HG03460 (cell line): ENCODE data around the gene RBM41.

ENCODE experiments used
- ATAC-seq: cut with Tn5 transposase; IDR thresholded peaks from one replicate; pipeline ENCODE4 v1.9.1; 2021; ENCODE audit not compliant: unreplicated experiment

The RBM41 gene

GRCh38 chrX:107029752-107030151 lies 88.9 kb downstream of the RBM41 start:
- no peak for ATAC-seq

- no peak for ATAC-seq
These were observed 93.1 kb downstream of the RBM41 start for GRCh38 chrX:107025545-107025944.

GRCh38 chrX:107014936-107015335 lies 103.7 kb downstream of the RBM41 start:
- no peak for ATAC-seq
